Measurements from ENCODE around the gene RNF135.
"Not testable (repeated sequence)": the region's sequence is repeated elsewhere in the genome, so short reads cannot be mapped to it uniquely, and the experiment has no call there.

Gene RNF135

DNA sequence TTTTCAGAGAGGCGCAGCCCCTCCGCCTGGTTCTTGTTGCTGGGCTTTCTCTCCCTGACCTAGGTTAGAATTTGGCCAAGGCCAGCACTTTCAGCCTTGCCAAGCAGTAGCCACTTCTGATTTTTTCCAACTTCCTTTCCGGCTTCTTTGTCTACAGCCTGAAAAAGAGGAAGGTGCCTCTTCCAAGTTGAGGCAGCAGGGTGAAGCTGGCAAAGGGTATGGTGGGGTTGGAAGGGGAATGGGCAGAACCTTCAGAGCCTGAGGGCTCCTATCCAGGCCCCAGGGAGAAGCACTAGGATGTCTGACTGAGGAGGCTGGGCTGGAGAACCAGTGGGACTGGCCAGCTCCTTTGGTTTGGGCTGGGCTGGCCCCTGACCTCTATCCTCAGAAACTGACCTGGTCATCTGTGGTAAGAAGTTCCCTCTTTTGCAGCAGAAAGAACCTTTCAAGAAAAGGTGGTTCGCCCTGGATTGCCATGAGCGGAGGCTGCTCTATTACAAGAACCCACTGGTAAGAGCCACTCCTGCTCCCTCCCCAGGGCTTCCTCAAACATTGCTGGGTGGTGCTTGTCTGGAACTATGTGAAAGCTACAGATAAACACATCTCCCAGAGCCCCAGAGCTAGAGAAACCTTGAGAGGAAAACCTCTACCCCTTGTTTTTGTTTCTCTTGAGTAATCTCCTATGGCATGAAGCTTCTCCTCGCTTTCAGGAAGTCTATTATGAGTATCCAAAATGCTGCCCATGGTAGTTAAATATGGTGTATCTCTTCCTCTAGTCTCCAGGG, 16.6 kb upstream of the RNF135 start:
- in situ Hi-C loops (cut with MboI; ENCODE audit: low sequenced_read_pairs), result no loop called here

DNA sequence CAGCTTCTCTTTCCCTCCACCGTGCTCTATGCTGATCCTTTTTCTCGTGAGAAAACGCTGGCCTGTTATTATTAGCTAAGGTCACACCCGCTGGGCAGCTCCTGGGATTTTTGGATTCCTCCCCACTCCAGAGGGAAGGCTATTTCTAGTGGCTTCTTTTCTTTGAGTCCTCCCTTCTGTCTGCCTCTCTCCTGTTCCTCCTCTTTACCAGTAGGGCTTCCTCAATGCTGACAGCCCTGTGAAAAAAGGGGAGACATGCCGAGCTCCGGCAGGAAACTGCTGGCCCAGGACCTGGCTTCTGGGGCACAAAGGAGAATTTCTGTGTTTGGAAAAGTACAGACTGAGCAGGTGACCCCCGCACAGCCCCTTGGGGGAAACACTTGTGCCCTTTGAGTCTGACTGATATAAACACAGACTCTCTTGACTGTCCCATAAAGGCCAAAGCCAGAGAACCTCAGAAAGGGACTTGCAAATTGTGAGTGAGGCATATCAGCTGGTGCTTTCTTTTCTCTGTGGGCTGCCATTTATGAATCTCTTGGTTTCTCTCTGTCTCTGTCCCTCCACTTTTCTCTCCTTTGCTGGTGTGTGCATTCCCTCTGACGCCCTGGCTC, 14.0 kb upstream of the RNF135 start:
- in situ Hi-C loops (cut with MboI; ENCODE audit: low sequenced_read_pairs), result no loop called here

DNA sequence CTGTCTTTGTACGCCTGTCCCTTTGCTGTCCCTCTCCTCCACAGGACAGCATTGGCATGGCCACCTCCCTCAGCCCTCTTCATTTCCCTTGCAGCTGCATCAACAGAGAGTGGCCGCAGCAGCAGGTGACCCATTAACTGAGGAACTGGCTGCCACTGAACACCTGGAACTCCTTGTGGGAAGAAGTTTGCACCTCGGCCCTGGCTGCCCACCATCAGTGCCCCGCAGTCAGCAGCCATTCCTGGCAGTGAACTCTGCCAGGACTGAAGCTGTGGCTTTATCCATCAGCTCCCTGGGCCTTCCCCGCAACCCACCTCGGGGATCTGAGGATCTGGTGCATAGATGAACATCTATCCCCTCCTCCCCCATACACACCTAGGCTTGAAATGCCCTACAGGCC, 13.1 kb upstream of the RNF135 start:
- in situ Hi-C loops (cut with MboI; ENCODE audit: low sequenced_read_pairs), result no loop called here

DNA sequence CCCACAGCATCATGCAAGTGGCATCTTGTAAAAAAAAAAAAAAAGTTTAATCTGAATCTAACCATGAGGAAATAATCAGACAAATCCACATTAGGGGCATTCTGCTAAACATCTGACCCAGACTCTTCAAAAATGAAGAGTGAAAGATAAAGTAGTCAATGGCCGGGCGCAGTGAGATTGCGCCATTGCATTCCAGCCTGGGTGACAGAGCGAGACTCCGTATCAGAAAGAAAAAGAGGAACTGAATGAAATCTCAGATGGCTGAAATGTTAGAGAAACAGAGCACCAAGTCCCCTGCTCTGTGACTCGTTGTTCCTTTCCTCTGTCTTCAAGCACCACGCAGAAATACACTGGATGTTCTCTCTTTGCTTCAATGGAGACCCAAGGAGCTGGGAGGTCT, 12.7 kb upstream of the RNF135 start:
- in situ Hi-C loops (cut with MboI; ENCODE audit: low sequenced_read_pairs), result no loop called here

DNA sequence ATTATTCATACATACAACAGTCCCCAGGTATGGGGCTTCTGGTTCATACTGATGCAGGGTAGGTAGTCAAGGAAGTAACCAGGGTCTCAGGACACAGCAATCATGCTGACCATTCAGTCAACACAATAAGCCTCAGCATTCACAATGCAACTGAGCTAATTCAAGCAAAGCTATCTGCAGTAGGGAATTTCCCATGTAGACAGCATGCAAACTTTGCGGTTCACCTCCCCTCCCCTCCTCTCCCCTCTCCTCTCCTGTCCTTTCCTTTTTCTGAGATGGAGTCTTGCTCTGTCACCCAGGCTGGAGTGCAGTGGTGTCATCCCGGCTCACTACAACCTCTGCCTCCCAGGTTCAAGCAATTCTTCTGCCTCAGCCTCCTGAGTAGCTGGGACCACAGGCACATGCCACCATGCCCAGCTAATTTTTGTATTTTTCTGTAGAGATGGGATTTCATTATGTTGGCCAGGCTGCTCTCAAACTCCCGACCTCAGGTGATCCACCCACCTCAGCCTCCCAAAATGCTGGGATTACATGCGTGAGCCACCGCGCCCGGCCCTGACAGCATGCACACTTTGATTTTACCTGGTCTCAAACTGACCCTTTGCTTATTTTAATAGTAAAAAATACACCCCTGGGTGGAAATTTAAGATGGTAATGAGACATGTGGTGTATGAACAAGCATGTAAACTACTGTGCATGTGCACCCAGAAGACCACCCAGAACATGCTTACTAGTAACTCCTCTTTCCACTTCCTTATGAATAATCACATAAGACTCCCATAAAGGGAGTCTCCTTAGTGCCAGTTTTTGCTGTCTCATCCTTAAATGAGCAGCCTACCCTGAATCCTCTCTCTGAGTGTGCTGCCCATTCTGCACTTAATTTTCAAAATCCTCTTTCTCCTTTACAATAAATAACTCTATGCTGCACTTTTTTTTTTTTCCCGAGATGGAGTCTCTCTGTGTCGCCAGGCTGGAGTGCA, 9.3 kb upstream of the RNF135 start:
- in situ Hi-C loops (cut with MboI; ENCODE audit: low sequenced_read_pairs), result no loop called here

DNA sequence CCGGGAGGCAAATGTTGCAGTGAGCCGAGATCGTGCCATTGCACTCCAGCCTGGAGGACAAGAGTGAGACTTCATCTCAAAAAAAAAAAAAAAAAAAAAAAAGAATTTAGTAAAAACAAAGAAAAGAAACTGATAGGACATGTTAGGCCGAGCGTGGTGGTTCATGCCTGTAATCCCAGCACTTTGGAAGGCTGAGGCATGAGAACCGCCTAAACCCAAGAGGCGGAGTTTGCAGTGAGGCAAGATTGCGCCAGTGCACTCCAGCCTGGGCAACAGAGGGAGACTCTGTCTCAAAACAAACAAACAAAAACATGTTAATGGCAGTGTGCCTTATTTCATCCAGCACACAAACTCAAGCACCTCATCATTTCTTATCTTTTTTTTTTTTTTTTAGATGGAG, 6.5 kb upstream of the RNF135 start:
- in situ Hi-C loops (cut with MboI; ENCODE audit: low sequenced_read_pairs), result not testable (repeated sequence)

DNA sequence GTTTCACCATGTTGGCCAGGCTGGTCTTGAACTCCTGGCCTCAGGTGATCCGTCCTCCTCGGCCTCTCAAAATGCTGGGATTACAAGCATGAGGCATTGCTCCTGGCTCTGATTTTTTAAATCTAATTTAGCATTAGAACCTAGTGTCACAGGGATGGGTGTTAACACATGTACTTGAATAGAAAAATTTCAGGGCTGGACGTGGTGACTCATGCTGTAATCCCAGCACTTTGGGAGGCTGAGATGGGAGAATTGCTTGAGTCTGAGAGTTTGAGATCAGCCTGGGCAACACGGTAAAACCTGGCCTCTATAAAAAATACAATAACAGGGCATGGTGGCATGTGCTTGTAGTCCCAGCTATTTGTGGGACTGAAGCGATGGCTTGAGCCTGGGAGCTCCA, 6.0 kb upstream of the RNF135 start:
- in situ Hi-C loops (cut with MboI; ENCODE audit: low sequenced_read_pairs), result no loop called here

DNA sequence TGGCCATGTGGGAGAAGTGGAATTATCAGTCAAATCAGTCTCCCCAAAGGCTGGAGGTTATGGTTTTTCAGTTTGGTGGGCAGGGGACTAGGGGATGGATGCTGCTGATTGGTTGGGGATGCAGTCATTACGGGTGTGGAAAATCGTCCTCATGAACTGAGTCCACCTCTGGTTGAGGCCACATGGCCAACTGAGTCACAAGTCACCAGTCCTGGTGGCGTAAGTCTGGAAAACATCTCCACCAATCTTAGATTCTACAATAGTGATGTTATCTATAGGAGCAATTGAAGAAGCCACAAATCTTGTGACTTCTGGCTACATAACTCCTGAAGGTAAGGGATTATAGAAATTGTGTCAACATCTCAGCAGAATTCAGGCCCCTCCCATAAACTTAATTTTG, 5.2 kb upstream of the RNF135 start:
- in situ Hi-C loops (cut with MboI; ENCODE audit: low sequenced_read_pairs), result no loop called here

DNA sequence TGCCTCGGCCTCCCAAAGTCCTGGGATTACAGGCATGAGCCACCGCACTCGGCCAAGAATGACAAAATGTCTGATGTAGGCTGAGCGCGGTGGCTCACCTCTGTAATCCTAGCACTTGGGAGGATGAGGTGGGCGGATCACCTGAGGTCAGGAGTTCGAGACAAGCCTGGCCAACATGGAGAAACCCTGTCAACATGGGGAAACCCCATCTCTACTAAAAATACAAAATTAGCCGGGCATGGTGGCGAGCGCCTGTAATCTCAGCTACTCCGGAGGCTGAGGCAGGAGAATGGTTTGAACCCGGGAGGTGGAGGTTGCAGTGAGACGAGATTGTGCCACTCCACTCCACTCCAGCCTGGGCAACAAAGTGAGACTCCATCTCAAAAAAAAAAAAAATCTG, 2.9 kb upstream of the RNF135 start:
- in situ Hi-C loops (cut with MboI; ENCODE audit: low sequenced_read_pairs), result not testable (repeated sequence)

DNA sequence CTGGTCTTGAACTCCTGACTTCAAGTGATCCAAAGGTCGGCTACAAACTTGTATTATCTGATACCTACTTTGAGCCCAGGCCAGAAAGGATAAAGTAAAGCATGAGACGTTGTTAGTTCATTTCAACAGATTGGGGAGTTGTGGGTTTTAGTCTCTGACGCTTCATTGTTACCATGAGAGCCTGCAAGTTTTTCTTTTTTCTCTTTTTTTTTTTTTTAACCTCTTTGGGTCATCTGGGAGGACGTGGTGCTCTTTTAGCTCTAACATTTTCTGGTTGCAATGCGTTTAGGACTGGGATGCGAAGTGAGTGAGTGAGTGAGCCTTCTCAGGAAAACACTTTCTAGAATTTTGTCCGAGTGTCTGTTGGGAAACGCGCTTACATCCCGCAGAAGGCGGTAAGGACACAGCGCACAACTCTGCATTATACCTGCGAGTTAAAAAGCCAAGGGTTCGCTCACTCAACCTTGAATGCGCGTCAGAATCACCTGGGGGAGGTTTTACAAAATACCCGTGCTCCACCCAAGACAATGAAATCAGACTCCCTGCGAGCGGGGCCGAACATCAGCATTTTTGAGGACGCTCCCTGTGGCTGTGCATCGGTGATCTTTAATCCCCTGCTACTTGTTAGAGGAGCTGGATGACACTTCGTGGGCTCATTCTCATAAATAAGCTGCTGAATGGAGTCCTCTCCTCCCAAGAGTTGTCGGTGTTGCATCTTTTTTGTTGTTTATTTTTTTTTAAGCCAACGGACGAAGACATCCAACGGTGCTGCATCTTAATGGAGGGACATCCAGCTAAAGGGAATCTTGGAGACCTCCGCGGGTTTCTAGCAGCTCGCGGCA, 629 bp upstream of the RNF135 start:
- in situ Hi-C loops (cut with MboI; ENCODE audit: low sequenced_read_pairs), result no loop called here

DNA sequence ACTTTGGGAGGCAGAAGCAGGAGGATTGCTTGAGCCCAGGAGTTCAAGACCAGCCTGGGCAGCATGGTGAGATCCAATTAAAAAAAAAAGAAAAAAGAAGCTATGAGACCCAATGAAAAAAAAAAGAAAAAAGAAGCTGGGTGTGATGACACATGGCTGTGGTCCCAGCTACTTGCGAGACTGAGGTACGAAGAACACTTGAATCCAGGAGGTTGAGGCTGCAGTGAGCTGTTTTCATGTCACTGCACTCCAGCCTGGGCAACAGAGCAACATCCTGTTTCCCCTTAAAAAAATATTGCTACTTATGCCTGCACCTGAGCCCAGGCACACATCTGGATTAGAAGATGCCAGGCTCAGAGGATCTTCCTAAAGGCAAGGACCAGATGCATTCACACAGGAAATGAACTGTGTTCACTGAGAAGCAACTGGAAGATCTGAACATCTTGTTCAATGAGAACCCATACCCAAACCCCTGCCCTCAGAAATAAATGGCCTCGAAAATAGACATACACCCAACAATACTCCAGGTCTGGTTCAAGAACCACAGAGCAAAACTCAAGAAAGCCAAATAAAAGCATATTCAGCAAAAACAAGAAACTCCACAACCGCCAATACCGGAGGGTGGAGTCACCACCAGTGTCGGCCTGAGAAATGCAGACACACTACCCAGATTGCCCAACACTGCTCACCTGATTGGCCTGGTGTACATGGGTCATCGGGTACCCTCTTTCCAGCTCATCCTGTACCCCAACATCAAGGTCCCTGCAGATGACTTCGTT, 4.4 kb downstream of the RNF135 start:
- in situ Hi-C loops (cut with MboI; ENCODE audit: low sequenced_read_pairs), result no loop called here

DNA sequence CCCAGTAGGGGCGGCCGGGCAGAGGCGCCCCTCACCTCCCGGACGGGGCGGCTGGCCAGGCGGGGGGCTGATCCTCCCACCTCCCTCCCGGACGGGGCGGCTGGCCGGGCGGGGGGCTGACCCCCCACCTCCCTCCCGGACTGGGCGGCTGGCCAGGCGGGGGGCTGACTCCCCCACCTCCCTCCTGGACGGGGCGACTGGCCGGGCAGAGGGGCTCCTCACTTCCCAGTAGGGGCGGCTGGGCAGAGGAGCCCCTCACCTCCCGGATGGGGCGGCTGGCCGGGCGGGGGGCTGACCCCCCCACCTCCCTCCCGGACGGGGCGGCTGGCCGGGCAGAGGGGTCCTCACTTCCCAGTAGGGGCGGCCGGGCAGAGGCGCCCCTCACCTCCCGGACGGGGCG, 9.1 kb downstream of the RNF135 start:
- in situ Hi-C loops (cut with MboI; ENCODE audit: low sequenced_read_pairs), result not testable (repeated sequence)

DNA sequence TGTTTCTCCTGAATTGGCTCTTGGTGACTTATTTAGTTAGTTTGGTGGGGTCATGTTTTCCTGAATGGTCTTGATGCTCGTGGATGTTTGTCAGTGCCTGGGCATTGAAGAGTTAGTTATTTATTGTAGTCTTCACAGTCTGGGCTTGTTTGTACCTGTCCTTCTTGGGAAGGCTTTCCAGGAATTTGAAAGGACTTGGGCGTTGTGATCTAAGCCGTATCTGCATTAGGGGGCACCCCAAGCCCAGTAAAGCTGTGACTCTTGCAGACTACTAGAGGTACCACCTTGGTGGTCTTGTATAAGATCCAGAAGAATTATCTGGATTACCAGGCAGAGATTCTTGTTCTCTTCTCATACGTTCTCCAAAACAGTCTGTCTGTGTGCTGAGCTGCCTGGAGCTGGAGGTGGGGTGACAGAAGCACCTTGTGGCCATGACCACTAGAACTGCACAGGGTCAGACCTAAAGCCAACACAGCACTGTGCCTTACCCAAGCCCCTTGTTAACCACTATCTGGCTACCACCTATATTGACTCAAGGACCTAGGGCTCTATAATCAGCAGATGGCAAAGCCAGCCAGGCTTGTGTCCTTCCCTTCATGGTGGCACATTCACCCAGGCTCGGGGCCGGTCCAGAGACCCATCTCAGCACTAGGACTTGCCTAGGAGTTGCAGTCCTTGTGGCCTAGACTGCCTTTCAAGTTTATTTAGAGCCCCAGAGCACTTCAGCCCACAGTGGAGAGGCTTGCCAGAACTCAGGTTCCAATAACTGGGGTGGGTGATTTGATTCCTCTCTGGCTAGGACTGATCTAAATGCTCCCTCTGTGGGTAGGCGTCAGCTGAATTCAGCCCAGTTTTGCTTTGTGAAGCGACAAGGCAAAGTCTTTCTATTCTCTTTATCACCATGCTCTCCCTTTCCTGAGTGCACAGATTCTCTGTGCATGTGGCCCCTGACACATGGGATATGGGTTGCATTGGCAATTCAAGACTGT, 11.0 kb downstream of the RNF135 start:
- in situ Hi-C loops (cut with MboI; ENCODE audit: low sequenced_read_pairs), result no loop called here

DNA sequence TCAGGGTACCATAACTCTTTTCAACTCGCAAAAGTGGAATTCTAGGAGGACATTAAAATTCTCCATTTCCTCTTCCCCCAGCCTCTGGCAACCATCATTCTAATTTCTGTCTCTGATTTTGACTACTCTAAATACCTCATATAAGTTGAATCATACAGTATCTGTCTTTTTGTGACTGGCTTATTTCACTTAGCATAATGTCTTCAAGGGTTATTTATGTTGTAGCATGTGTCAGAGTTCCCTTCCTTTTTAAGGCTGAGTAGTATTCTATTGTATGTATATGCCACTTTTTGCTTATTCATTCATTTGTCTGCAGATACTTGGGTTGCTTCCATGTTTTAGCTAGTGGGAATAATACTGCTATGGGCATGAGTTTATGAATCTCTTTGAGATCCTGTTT, 12.0 kb downstream of the RNF135 start:
- in situ Hi-C loops (cut with MboI; ENCODE audit: low sequenced_read_pairs), result no loop called here

DNA sequence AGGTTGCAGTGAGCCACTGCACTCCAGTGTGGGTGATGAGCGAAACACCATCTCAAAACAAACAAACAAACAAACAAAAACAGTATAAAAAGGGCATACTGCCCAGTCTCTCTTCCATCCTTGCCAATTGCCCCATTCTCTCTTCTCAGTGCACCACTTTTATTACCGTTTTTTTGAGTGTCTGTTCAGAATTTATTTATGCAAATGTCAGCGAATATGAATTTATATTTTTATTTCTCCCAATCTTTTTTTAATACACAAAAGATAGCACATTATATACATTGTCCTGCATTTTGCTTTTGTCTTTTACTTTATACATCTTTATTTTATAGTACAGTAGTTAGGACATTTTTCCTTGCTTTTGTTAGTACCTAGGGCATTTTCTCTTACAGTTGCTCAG, 19.6 kb downstream of the RNF135 start:
- in situ Hi-C loops (cut with MboI; ENCODE audit: low sequenced_read_pairs), result no loop called here

DNA sequence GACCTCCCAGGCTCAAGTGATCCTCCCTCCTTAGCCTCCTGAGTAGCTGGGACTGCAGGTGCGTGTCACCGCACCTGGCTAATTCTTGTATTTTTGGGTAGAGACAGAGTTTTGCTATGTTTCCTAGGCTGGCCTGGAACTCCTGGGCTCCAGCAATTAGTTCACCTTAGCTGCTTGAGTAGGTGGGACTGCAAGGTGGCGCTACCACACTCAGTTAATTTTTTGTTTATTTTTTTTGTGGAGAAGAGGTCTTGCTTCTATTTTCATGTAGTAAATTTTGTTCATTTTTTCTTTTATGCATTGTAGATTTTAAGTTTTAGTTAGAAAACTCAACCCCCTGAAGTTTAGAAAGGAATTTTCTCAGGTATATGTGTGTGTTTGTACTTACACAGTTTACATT, 21.7 kb downstream of the RNF135 start:
- in situ Hi-C loops (cut with MboI; ENCODE audit: low sequenced_read_pairs), result no loop called here

DNA sequence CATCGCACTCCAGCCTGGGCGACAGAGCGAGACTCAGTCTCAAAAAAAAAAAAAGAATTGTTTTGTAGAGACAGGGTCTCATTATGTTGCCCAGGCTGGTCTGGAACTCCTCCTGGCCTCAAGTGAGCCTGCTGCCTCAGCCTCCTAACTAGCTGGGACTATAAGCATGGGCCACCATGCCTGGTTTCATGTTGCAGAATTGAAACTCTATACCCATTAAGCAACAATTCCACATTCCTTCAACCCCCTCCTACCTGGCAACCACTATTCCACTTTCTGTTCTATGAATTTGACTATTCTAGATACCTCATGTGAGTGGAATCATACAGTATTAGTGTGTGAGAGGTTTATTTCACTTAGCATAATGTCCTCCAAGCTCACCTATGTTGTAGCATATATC, 24.5 kb downstream of the RNF135 start:
- in situ Hi-C loops (cut with MboI; ENCODE audit: low sequenced_read_pairs), result no loop called here

DNA sequence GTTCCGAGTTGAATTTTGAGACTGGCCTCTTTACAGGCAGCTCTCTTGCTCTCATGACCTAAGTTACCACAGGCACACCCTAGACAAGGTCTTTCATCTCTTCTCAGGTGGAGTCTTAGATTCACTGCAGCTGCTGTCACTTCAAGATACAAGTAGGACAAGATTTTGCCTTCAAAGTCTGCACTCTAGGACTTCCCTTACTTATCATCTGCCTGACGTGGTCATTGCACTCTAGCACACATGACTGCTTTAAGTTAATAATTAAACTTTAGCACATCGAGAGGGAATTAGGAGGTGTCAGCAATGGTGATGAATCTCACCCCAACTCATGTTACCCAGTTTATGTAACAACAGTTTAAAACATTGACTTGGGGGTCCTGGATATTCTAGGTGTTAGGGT, 25.6 kb downstream of the RNF135 start:
- in situ Hi-C loops (cut with MboI; ENCODE audit: low sequenced_read_pairs), result no loop called here

DNA sequence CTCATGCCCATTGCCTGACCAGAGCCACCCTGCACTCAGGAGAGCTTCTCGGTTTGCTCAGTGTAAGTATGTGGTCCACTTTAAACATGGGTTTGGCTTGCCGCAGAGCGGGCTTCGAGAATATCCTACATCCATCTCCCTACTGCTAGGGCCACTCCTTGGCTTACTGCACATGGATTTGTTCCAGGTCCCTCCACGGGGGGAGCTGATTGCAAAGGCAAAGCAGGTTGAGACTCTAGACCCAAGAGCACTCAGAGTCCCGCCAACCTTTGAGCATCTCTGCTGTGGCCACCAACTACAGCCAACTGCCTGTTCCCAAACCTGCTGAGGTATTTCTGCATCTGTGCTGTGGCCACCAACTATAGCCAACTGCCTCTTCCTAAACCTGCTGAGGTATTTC, 26.4 kb downstream of the RNF135 start:
- in situ Hi-C loops (cut with MboI; ENCODE audit: low sequenced_read_pairs), result no loop called here
